ENCODE results near the gene AMBP. TPM values are rescaled to one million over a fixed set of nuclear protein-coding genes. Genes with fewer than 3 reads are reported as not detected.

AMBP gene
- total RNA-seq, 1 donor from 2014 or later = 0.40 TPM

GRCh38 chr9:114092336-114092735 lies 14.2 kb upstream of the AMBP start:
- Mint-ChIP-seq H3K36me3 (ENCODE audit: low read depth) (no peaks in the 10 kb centered on the region), H3K27me3 (ENCODE audit: low read depth) (peaks cover 30% of the 10 kb centered on the region), H3K4me3 (no peak overlapping the region), H3K4me1 (no peaks in the 10 kb centered on the region), H3K27ac (ENCODE audit: unreplicated experiment) (no peak overlapping the region), H3K9me3 (no peaks in the 10 kb centered on the region)
- TF ChIP-seq CTCF (conservative IDR thresholded peaks at IDR 0.05) = no peak
- DNase-seq (ENCODE audit: low read depth, low spot score) = no peak

GRCh38 chr9:114091711-114092110 lies 13.6 kb upstream of the AMBP start:
- no peaks in the 10 kb centered on the region for H3K36me3 Mint-ChIP-seq (ENCODE audit: low read depth)
- H3K4me1 Mint-ChIP-seq = no peaks in the 10 kb centered on the region
- no peak overlapping the region for H3K27ac Mint-ChIP-seq (ENCODE audit: unreplicated experiment)
- peaks cover 23% of the 10 kb centered on the region for H3K27me3 Mint-ChIP-seq (ENCODE audit: low read depth)
- H3K9me3 Mint-ChIP-seq = no peaks in the 10 kb centered on the region
- no peak overlapping the region for H3K4me3 Mint-ChIP-seq
- TF ChIP-seq CTCF (conservative IDR thresholded peaks at IDR 0.05) = no peak
- DNase-seq (ENCODE audit: low read depth, low spot score) = no peak

GRCh38 chr9:114090798-114091197 lies 12.7 kb upstream of the AMBP start:
- H3K36me3 Mint-ChIP-seq (ENCODE audit: low read depth) = no peaks in the 10 kb centered on the region
- H3K4me1 Mint-ChIP-seq = no peaks in the 10 kb centered on the region

GRCh38 chr9:114089206-114089840 lies 11.2 kb upstream of the AMBP start:
- Mint-ChIP-seq H3K27ac (ENCODE audit: unreplicated experiment) (no peak overlapping the region), H3K4me1 (no peaks in the 10 kb centered on the region), H3K4me3 (no peak overlapping the region), H3K27me3 (ENCODE audit: low read depth) (peaks cover 2% of the 10 kb centered on the region), H3K9me3 (no peaks in the 10 kb centered on the region), H3K36me3 (ENCODE audit: low read depth) (no peaks in the 10 kb centered on the region)
- no peak for DNase-seq (ENCODE audit: low read depth, low spot score)
- TF ChIP-seq CTCF (conservative IDR thresholded peaks at IDR 0.05) = no peak

More at GRCh38 chr9:114090798-114091197, 12.7 kb upstream of the AMBP start:
- TF ChIP-seq CTCF (conservative IDR thresholded peaks at IDR 0.05) = no peak
- DNase-seq (ENCODE audit: low read depth, low spot score) = no peak
- Mint-ChIP-seq H3K4me3 (no peak overlapping the region), H3K9me3 (no peaks in the 10 kb centered on the region), H3K27me3 (ENCODE audit: low read depth) (peaks cover 14% of the 10 kb centered on the region), H3K27ac (ENCODE audit: unreplicated experiment) (no peak overlapping the region)

- no peak for TF ChIP-seq CTCF (conservative IDR thresholded peaks at IDR 0.05)
- Mint-ChIP-seq H3K4me1 (no peaks in the 10 kb centered on the region), H3K27ac (ENCODE audit: unreplicated experiment) (no peak overlapping the region), H3K9me3 (no peaks in the 10 kb centered on the region), H3K36me3 (ENCODE audit: low read depth) (no peaks in the 10 kb centered on the region), H3K27me3 (ENCODE audit: low read depth) (peaks cover 2% of the 10 kb centered on the region), H3K4me3 (no peak overlapping the region)
- DNase-seq (ENCODE audit: low read depth, low spot score) = no peak
Measured at GRCh38 chr9:114088571-114089170, 10.6 kb upstream of the AMBP start.

Measured in neural crest cell (in vitro differentiated cells).